Measurements from ENCODE around the gene SEMA5A. TPM values are rescaled to one million over a fixed set of nuclear protein-coding genes. Genes with fewer than 3 reads are reported as not detected.

The SEMA5A gene
- total RNA-seq, 2 experiments from 2014 or later: 1.1 to 1.7 TPM

GRCh38 chr5:9540791-9541190 is 5.1 kb downstream of the SEMA5A start:
- Mint-ChIP-seq H3K27me3 (peaks cover 9% of the 10 kb centered on the region), H3K27ac (no peak overlapping the region), H3K4me1 (peaks cover 27% of the 10 kb centered on the region), H3K36me3 (ENCODE audit: low read depth) (no peaks in the 10 kb centered on the region), H3K4me3 (no peak overlapping the region), H3K9me3 (no peaks in the 10 kb centered on the region)
- DNase-seq: no peak
- POLR2A ChIA-PET: no interaction called here
- CTCF ChIA-PET: no interaction called here

DNA sequence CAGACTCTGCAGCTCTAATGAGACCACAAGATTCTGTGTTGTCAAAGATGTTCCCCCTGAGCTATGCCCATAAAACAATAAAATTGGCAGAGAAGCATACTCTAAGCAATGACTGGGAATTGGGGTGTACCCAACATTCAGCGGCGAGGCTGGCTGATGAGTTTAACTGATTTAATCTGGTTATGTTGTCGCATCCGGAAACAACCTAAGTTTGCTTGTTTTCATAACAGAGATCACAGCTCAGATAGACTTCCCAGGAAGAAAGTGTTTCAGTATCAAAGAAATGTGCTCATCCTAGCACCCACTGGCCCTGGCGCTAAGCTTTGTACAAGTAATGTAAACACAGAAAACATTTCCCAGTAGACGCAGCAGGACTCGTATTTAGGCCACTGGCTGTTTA is 7.4 kb downstream of the SEMA5A start:
- no peaks in the 10 kb centered on the region for H3K36me3 Mint-ChIP-seq (ENCODE audit: low read depth)
- POLR2A ChIA-PET: no interaction called here
- peaks cover 19% of the 10 kb centered on the region for H3K4me1 Mint-ChIP-seq
- H3K4me3 Mint-ChIP-seq: no peak overlapping the region
- DNase-seq: no peak
- CTCF ChIA-PET: no interaction called here
- peaks cover 2% of the 10 kb centered on the region for H3K27me3 Mint-ChIP-seq
- H3K27ac Mint-ChIP-seq: peak overlapping the region; percentile 65
- H3K9me3 Mint-ChIP-seq: no peaks in the 10 kb centered on the region

- ChIA-PET POLR2A (no interaction called here), CTCF (no interaction called here)
Measured at GRCh38 chr5:9537223-9538141, 8.4 kb downstream of the SEMA5A start.

GRCh38 chr5:9536717-9537116 is 9.2 kb downstream of the SEMA5A start:
- Mint-ChIP-seq H3K27ac (no peak overlapping the region), H3K9me3 (no peaks in the 10 kb centered on the region), H3K4me1 (peaks cover 18% of the 10 kb centered on the region), H3K4me3 (no peak overlapping the region), H3K27me3 (no peaks in the 10 kb centered on the region), H3K36me3 (ENCODE audit: low read depth) (no peaks in the 10 kb centered on the region)
- ChIA-PET POLR2A (no interaction called here), CTCF (interaction anchor here (0.6 kb wide), 1 partner anchor 65 kb away, joined by 4 read pairs; no protein-coding TSS in a partner anchor)
- DNase-seq: no peak

More at GRCh38 chr5:9537223-9538141, 8.4 kb downstream of the SEMA5A start:
- Mint-ChIP-seq H3K36me3 (ENCODE audit: low read depth) (no peaks in the 10 kb centered on the region), H3K27ac (peak overlapping the region; percentile 50), H3K4me3 (peak overlapping the region; percentile 12), H3K4me1 (peaks cover 18% of the 10 kb centered on the region), H3K27me3 (no peaks in the 10 kb centered on the region), H3K9me3 (no peaks in the 10 kb centered on the region)
- no peak for DNase-seq

- no peaks in the 10 kb centered on the region for H3K9me3 Mint-ChIP-seq
- CTCF ChIA-PET: no interaction called here
- no peak overlapping the region for H3K27ac Mint-ChIP-seq
- peaks cover 17% of the 10 kb centered on the region for H3K4me1 Mint-ChIP-seq
- H3K36me3 Mint-ChIP-seq (ENCODE audit: low read depth): no peaks in the 10 kb centered on the region
- H3K4me3 Mint-ChIP-seq: no peak overlapping the region
- POLR2A ChIA-PET: no interaction called here
- no peaks in the 10 kb centered on the region for H3K27me3 Mint-ChIP-seq
- no peak for DNase-seq
Measured at GRCh38 chr5:9534881-9535517, 10.9 kb downstream of the SEMA5A start.

DNA sequence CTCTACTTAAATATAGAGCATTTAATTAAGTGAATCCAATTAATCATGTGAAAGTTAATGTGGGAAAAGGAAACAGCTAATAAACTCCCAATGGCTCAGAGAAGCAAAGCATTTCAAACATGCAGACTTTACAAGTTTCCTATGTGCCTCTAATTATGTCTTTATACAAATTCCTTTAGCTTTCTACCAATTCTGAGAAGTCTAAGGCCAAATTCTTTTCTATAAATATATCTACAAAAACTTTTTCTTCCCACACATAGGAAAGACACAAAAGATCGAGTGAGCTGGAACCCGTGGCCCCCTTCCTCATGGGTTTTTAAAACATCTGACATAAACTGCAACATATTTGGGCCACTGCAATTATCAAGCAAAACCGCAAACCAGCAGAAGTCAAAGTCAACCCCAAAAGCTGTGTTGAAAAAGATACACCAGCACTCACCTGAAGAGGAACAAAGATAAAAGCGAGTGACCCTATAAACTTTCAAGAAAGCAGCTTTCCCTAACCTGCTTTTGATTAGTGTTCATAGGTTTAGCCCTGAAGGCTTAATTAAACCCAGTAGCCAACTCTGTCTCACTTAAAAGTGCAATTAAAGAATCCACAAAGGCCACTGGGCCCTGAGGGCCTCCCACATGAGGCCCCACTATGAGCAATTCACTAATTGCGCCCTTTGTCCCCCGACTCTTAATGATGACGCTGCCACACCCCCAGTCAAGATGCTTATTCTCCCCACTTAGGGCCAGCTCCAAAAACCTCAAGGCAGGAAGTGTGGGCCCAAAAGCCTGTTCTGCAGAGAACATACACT is 12.1 kb downstream of the SEMA5A start:
- Mint-ChIP-seq H3K4me3 (no peak overlapping the region), H3K36me3 (ENCODE audit: low read depth) (no peaks in the 10 kb centered on the region), H3K27ac (no peak overlapping the region), H3K4me1 (peaks cover 14% of the 10 kb centered on the region), H3K9me3 (peaks cover 2% of the 10 kb centered on the region), H3K27me3 (no peaks in the 10 kb centered on the region)
- no peak for DNase-seq
- ChIA-PET CTCF (no interaction called here), POLR2A (no interaction called here)

GRCh38 chr5:9533096-9533495 is 12.8 kb downstream of the SEMA5A start:
- no peaks in the 10 kb centered on the region for H3K36me3 Mint-ChIP-seq (ENCODE audit: low read depth)
- no peak for DNase-seq
- POLR2A ChIA-PET: no interaction called here
- CTCF ChIA-PET: no interaction called here
- peaks cover 2% of the 10 kb centered on the region for H3K9me3 Mint-ChIP-seq
- H3K4me3 Mint-ChIP-seq: no peak overlapping the region
- H3K27me3 Mint-ChIP-seq: no peaks in the 10 kb centered on the region
- peaks cover 9% of the 10 kb centered on the region for H3K4me1 Mint-ChIP-seq
- H3K27ac Mint-ChIP-seq: no peak overlapping the region

- POLR2A ChIA-PET: no interaction called here
- no peak for DNase-seq
- Mint-ChIP-seq H3K36me3 (ENCODE audit: low read depth) (no peaks in the 10 kb centered on the region), H3K4me1 (no peaks in the 10 kb centered on the region), H3K9me3 (peaks cover 2% of the 10 kb centered on the region), H3K27me3 (no peaks in the 10 kb centered on the region), H3K27ac (no peak overlapping the region), H3K4me3 (no peak overlapping the region)
- CTCF ChIA-PET: interaction anchor here (1.2 kb wide), 1 partner anchor 14 kb away, joined by 4 read pairs; no protein-coding TSS in a partner anchor
Measured at GRCh38 chr5:9529513-9529912, 16.4 kb downstream of the SEMA5A start.

DNA sequence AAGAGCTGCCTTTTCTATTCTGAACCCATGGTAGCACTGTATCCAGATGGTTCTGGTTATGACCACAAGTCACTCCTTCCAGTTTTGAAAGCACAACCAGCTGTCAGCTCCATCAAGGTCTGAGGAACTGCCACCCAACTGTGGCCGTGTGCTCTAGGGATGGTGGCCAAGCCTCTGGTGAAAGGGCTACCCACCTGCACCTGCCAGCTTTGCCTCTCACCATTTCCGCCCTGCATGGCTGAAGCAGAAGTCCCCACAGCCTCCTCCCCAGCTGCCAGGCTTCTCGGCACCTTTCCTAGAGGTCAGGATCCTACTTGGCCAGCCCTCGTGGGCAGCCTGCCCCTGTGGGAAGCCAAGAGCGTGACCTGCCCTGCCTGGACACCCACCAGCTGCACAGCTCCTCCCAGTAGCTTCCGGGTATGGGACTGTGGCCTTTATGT is 16.8 kb downstream of the SEMA5A start:
- ChIA-PET POLR2A (no interaction called here), CTCF (interaction anchor here (1.2 kb wide), 1 partner anchor 15 kb away, joined by 4 read pairs; no protein-coding TSS in a partner anchor)
- Mint-ChIP-seq H3K36me3 (ENCODE audit: low read depth) (no peaks in the 10 kb centered on the region), H3K9me3 (peaks cover 2% of the 10 kb centered on the region), H3K27ac (no peak overlapping the region), H3K4me3 (no peak overlapping the region), H3K27me3 (no peaks in the 10 kb centered on the region), H3K4me1 (no peaks in the 10 kb centered on the region)
- DNase-seq: no peak

GRCh38 chr5:9524941-9525340 is 20.9 kb downstream of the SEMA5A start:
- no peak for DNase-seq
- ChIA-PET POLR2A (no interaction called here), CTCF (no interaction called here)
- Mint-ChIP-seq H3K9me3 (peaks cover 6% of the 10 kb centered on the region), H3K36me3 (ENCODE audit: low read depth) (no peaks in the 10 kb centered on the region), H3K27ac (no peak overlapping the region), H3K4me3 (no peak overlapping the region), H3K27me3 (no peaks in the 10 kb centered on the region), H3K4me1 (no peaks in the 10 kb centered on the region)

DNA sequence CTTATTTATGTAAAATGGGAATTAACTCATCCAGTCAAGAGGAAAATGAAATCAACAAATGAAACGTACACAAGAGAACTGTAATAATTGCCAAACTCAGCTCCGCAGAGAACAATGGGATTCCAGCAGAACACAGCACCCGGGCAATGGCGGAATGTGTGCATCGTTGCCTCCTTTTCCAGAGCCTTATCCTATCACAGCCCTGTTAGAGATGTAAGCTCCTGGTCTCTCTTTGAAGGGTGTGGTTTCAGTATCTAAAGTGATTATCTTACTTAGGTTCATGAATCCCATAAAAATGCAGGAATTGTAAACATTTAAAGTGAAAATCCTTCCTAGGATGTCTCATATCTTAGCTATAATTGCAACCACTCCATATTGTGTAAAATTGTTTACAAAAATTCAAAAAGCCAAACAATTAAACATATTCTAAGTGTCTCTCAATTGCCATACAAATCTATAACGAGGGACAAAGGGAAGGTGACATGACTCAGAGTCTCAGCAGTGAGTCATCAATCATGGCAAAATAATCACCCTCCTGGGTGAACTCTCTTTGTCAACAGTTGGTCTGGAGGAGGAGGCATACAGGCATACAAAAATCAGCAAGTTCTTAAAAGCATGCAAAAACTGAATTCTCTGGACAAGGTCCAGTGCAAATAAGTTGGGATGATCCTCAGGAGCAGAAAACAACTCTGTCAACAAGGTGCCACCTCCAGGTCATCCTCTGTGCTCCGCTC is 22.6 kb downstream of the SEMA5A start:
- ChIA-PET POLR2A (no interaction called here), CTCF (no interaction called here)
- H3K4me3 Mint-ChIP-seq: no peak overlapping the region
- no peaks in the 10 kb centered on the region for H3K36me3 Mint-ChIP-seq (ENCODE audit: low read depth)
- peaks cover 4% of the 10 kb centered on the region for H3K9me3 Mint-ChIP-seq
- H3K27ac Mint-ChIP-seq: no peak overlapping the region
- no peaks in the 10 kb centered on the region for H3K4me1 Mint-ChIP-seq
- H3K27me3 Mint-ChIP-seq: no peaks in the 10 kb centered on the region
- no peak for DNase-seq

DNA sequence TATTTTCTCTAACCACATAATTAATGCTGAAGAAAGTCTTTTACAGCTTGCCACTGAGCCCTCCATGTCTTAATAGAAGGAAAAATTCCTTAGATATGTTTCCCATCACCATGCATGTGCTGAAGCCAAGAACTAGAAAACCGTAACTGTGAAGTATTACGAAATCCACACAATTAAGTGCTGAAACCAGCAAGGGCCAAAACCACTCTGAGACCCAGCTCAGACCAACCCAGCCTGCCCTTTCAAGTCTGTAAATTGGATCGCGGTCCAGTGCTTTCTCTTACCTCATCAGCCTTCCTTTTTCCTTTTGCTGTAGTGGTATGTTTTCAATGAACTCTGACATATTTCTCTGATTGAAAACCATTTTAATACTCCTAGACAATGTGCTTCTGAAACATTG is 26.3 kb downstream of the SEMA5A start:
- peaks cover 4% of the 10 kb centered on the region for H3K9me3 Mint-ChIP-seq

DNA sequence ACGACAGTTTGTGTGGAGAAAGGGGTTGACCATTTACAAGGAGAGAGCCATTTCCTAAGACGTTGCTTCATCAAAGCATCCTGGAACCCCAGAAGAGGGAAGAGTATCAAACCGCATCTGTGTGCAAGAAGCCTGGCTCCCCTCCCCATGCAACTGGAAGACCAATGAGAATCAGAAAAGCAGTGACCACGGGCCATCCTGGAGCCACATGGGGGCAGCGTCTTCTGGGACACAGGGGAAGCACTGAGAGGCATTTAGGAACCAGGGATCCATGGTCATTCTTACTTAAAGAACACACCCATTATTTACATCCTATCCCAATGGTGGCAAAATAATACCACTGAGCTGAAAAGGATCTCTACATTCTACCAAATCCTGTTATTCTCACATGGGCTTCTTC is 29.3 kb downstream of the SEMA5A start:
- no peak overlapping the region for H3K27ac Mint-ChIP-seq
- DNase-seq: no peak
- no peak overlapping the region for H3K4me3 Mint-ChIP-seq
- no peaks in the 10 kb centered on the region for H3K36me3 Mint-ChIP-seq (ENCODE audit: low read depth)
- H3K27me3 Mint-ChIP-seq: no peaks in the 10 kb centered on the region
- ChIA-PET CTCF (no interaction called here), POLR2A (no interaction called here)
- no peaks in the 10 kb centered on the region for H3K4me1 Mint-ChIP-seq
- no peaks in the 10 kb centered on the region for H3K9me3 Mint-ChIP-seq

More for the DNA sequence above, 26.3 kb downstream of the SEMA5A start:
- CTCF ChIA-PET: no interaction called here
- Mint-ChIP-seq H3K4me1 (no peaks in the 10 kb centered on the region), H3K36me3 (ENCODE audit: low read depth) (no peaks in the 10 kb centered on the region), H3K27ac (no peak overlapping the region), H3K27me3 (no peaks in the 10 kb centered on the region), H3K4me3 (no peak overlapping the region)
- POLR2A ChIA-PET: no interaction called here
- no peak for DNase-seq

Data from activated CD4-positive, alpha-beta memory T cell treated with anti-CD3 and anti-CD28 coated beads, Interleukin-2, amount 10 ng/mL, durations not matched to agents 7 days and 5 days (primary cell).